Right lobe of liver (tissue), 6 donors: ENCODE data around the gene NSUN3. TPM values are rescaled to one million over a fixed set of nuclear protein-coding genes. Genes with fewer than 3 reads are reported as not detected.

Experiments used
- ATAC-seq, 4 donors: fragments of 200-7000 bp; cut with Tn5 transposase; one replicate each; pipeline ENCODE4 v1.9.1; 2020; ENCODE audit warnings: mild to moderate bottlenecking in 4 of 4, moderate library complexity in 4 of 4
- DNase-seq, 3 donors: peaks; one replicate each; pipeline ENCODE4 v3.0.0-alpha.2; 2020
- H3K27ac ChIP-seq, 3 donors: fragments of 200-600 bp; one replicate each; pipeline ENCODE4 v1.8.0; 2022
- H3K27me3 ChIP-seq, 2 donors: fragments of 200-600 bp; one replicate each; pipeline ENCODE4 v1.8.0; 2022
- H3K36me3 ChIP-seq, 4 donors: fragments of 200-600 bp; sonication (generic) in 1 of 4; one replicate each; pipeline versions ENCODE4 v1.5.1 to v1.8.0; 2017 to 2022; ENCODE audit warnings: control low read depth in 1 of 4
- H3K4me1 ChIP-seq, 4 donors: fragments of 200-600 bp; sonication (generic) in 1 of 4; one replicate each; pipeline versions ENCODE4 v1.5.1 to v1.8.0; 2017 to 2022; ENCODE audit warnings: control low read depth in 1 of 4
- H3K4me3 ChIP-seq, 3 donors: fragments of 200-600 bp; one replicate each; pipeline ENCODE4 v1.8.0; 2022
- H3K9me3 ChIP-seq, 4 donors: fragments of 200-600 bp; sonication (generic) in 1 of 4; one replicate each; pipeline versions ENCODE4 v1.5.1 to v1.8.0; 2017 to 2022; ENCODE audit warnings: control low read depth in 1 of 4
- CTCF ChIP-seq, 4 donors: fragments of 200-600 bp in 3 of 4; fragments of 450-650 bp in 1 of 4; IDR thresholded peaks; one replicate each; pipeline versions ENCODE4 v1.5.1 to v1.8.0; 2016 to 2022; ENCODE audit warnings: antibody characterized with exemption in 4 of 4, mild to moderate bottlenecking in 2 of 4
- POLR2A ChIP-seq: fragments of 450-650 bp; IDR thresholded peaks from one replicate; pipeline ENCODE4 v1.6.1; 2017; ENCODE audit warnings: antibody characterized with exemption, mild to moderate bottlenecking
- WGBS: methylation state at CpG from one replicate; pipeline ENCODE4 v1.1.6; 2018; ENCODE audit warnings: low coverage, low lambda C conversion rate; ENCODE audit not compliant: insufficient coverage; ENCODE audit errors: missing lambda C conversion rate; 5-methylcytosine and 5-hydroxymethylcytosine counted together
- intact Hi-C, 2 donors: fragments of 100-400 bp; cut with DNase I; formaldehyde crosslinking; loops; one replicate each; pipeline versions ENCODE4 v1.11.2 to v1.14.1; 2022
- long read RNA-seq: library from polyadenylated mRNA; unstranded; transcript quantifications from one replicate; pipeline ENCODE4 v2.0.0, GENCODE V29; 2019
- total RNA-seq, 6 experiments: library from RNA; depleted of rRNA in 2 of 6; stranded (reverse); fragments of >200 nt in 2 of 6; fragmentation: NEBNext Ultra II Directional in 3 of 6; extraction: Animal tissue kit (Norgen Biotek cat#: 25700) in 3 of 6; gene quantifications; one replicate each; pipeline versions ENCODE4 v1.1.0 to v1.2.4, GENCODE V29; 2016 to 2023
- donor health status: DM: no; HTN: yes; CAD: no.
- donor health status: DM: no; HTN: no; CAD: no.
- donor health status: DM: no; HTN: no; CAD: no.
- donor health status: DM: no; HTN: yes; CAD: no.
- donor health status: DM: no; HTN: yes; CAD: no.

NSUN3 gene
- 1 to 10 TPM; 4.9 to 6.2 (median 5.6) TPM for total RNA-seq
- long read RNA-seq, partial matches to known transcripts, result 0 of 2 reads
- long read RNA-seq, other reads (novel, unspliced or antisense), result 0 of 2 reads

GRCh38 chr3:94062513-94063404 is at the start of gene NSUN3, which contains the start of gene DHFR2:
Gene NSUN3 (plus strand): TSS chr3:94063061. CDS start chr3:94063127, 66 bp downstream.
Gene DHFR2 (minus strand): TSS chr3:94062916. CDS start chr3:94061511, 1,405 bp downstream.
- H3K27ac ChIP-seq, result peak within 1 kb of the TSS; percentile 61 to 90 (median 89)

GRCh38 chr3:94015025-94015424 is 47.8 kb upstream of the NSUN3 start:
- no peaks in the 10 kb centered on the region for H3K36me3 ChIP-seq
- no peaks in the 10 kb centered on the region for H3K9me3 ChIP-seq
- H3K4me1 ChIP-seq, result no peaks in the 10 kb centered on the region
- no peak for DNase-seq
- WGBS, result 77% methylated on average over 1 of the region's 1 CpG
- no peak overlapping the region for H3K27ac ChIP-seq
- H3K4me3 ChIP-seq, result no peak overlapping the region
- no peak for ATAC-seq
- H3K27me3 ChIP-seq, result no peaks in the 10 kb centered on the region
- TF ChIP-seq CTCF (IDR thresholded peaks at IDR 0.05) (no peak), POLR2A (no peak)
- intact Hi-C loops, result loop anchor here in 1 of 2 donors (10.0 kb wide), 1 partner anchor 60 kb away; no protein-coding TSS in a partner anchor

More at GRCh38 chr3:94062513-94063404, at the start of gene NSUN3, which contains the start of gene DHFR2:
- H3K4me3 ChIP-seq, result peak within 1 kb of the TSS; percentile 56 to 85 (median 62)
- no peaks in the 10 kb centered on the region for H3K27me3 ChIP-seq
- no peaks in the 10 kb centered on the region for H3K36me3 ChIP-seq
- TF ChIP-seq POLR2A (peak; percentile 60), CTCF (IDR thresholded peaks at IDR 0.05) (no peak)
- intact Hi-C loops, result loop anchor here in 1 of 2 donors (10.0 kb wide), 1 partner anchor 58 kb away; no protein-coding TSS in a partner anchor
- ATAC-seq (peak; percentile 95 to 98 (median 97)), DNase-seq (peak; percentile 93 to 94 (median 94))
- WGBS, result under 1% methylated on average over 44 of the region's 52 CpGs
- H3K9me3 ChIP-seq, result no peaks in the 10 kb centered on the region
- peaks cover 0 to 16% (median 3%) of the 10 kb centered on the region in 4 donors for H3K4me1 ChIP-seq

- Histone ChIP-seq H3K4me1 (no peaks in the 10 kb centered on the region), H3K27ac (no peak overlapping the region), H3K27me3 (no peaks in the 10 kb centered on the region), H3K9me3 (no peaks in the 10 kb centered on the region), H3K36me3 (no peaks in the 10 kb centered on the region), H3K4me3 (no peak overlapping the region)
- WGBS, result 75% methylated on average over 2 of the region's 2 CpGs
- intact Hi-C loops, result loop anchor here in 1 of 2 donors (10.0 kb wide), 1 partner anchor 55 kb away; no protein-coding TSS in a partner anchor
- TF ChIP-seq POLR2A (no peak), CTCF (IDR thresholded peaks at IDR 0.05) (no peak)
- DNase-seq, result no peak
- ATAC-seq, result no peak
These were observed 43.2 kb upstream of the NSUN3 start for GRCh38 chr3:94019659-94020058.

- no peak for ATAC-seq
- no peak overlapping the region for H3K4me3 ChIP-seq
- TF ChIP-seq CTCF (IDR thresholded peaks at IDR 0.05) (no peak), POLR2A (no peak)
- H3K9me3 ChIP-seq, result no peaks in the 10 kb centered on the region
- intact Hi-C loops, result no loop called here
- H3K36me3 ChIP-seq, result no peaks in the 10 kb centered on the region
- H3K27ac ChIP-seq, result no peak overlapping the region
- no peak for DNase-seq
- no peaks in the 10 kb centered on the region for H3K27me3 ChIP-seq
- 85% methylated on average over 3 of the region's 3 CpGs for WGBS
- H3K4me1 ChIP-seq, result no peaks in the 10 kb centered on the region
These were observed 42.6 kb upstream of the NSUN3 start for GRCh38 chr3:94020293-94020692.
